Astrocyte of the cerebellum (primary cell): Measurements from ENCODE around the gene IKZF1.

Experiments
- DNase-seq: peaks from one replicate; pipeline ENCODE4 v3.0.0-alpha.2; 2011; ENCODE audit warnings: low read depth
- H3K4me3 ChIP-seq: 2 replicates; pipeline ENCODE4 v1.5.1; 2011; ENCODE audit warnings: mild to moderate bottlenecking, low read depth, low read length, moderate library complexity
- CTCF ChIP-seq: IDR thresholded peaks from 2 replicates; pipeline ENCODE4 v1.5.1; 2012; ENCODE audit warnings: low read length, low read depth, moderate library complexity, mild to moderate bottlenecking; ENCODE audit errors: missing control alignments
- in situ Hi-C: cut with HindIII; loops from 2 replicates; pipeline ENCODE4 v1.10.0; 2017; ENCODE audit warnings: low sequenced_read_pairs

The IKZF1 gene

DNA sequence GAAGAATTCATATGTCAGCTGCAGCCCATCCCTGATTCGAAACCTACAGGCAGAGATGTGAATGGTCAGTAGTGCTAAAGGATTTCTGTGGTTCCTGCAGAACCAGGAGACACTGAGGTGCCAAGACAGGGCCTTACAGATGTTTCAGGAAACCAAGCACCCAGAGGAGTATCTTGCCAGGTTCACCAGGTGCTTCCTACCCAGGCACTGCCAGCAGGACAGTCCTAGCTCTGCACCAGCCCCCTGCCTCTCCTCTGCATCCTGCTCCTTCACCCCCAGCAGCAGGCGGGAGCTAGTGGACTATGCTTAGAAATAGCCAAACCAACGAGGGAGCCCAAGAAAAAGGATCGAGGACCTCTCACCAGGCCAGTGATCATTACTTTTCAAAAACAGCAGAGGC lies 4.2 kb upstream of the IKZF1 start:
- no peak for DNase-seq
- H3K4me3 ChIP-seq, result no peak overlapping the region
- in situ Hi-C loops, result no loop called here
- TF ChIP-seq CTCF, result no peak

DNA sequence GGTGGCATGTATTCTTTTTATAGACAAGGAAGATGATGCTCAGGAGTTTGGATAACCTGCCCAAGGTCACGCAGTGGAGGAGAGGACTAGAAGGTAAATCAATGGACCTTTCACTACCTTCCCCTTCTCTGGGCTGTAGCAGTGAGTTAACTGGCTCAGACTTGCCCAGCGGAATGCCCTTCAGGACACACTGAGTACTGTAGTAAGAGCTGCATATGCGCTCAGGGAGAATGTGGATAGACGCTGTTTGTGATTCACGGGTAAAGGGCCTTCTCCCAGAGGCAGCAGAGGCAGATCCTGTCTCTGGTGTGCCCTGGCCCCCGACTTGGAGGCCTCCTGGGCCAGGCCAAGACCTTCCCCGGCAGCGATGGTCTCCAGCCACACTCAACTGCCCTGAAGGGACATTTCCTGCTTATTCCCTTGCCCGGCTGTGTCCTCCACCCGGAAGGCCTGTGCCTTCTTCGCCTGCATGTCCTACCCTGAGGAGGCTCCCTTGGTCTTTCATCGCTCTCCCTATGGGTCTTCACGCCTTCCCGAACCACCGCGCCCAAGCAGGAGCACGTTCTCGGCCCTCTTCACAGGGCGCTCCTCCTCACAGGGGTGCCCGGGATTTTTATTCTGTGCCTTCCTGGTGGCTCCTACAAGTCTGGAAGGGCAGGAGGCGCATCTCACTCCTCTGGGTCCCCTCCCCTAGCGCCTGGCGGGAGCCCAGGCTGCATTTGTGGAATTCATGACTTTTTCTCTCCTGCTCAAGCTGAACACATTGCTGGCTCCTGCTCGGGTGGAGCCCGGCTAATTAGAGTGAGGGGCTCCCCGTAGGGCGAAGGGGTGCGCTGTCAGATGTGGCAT lies 1.8 kb upstream of the IKZF1 start:
- in situ Hi-C loops, result no loop called here
- no peak for TF ChIP-seq CTCF
- DNase-seq, result no peak
- H3K4me3 ChIP-seq, result no peak overlapping the region

GRCh38 chr7:50303335-50304128 lies 984 bp upstream of the IKZF1 start:
- DNase-seq, result no peak
- peak overlapping the region; percentile 39 for H3K4me3 ChIP-seq
- in situ Hi-C loops, result no loop called here
- TF ChIP-seq CTCF, result no peak

GRCh38 chr7:50304911-50305582 lies 531 bp downstream of the IKZF1 start:
- DNase-seq, result no peak
- H3K4me3 ChIP-seq, result peak overlapping the region; percentile 39
- in situ Hi-C loops, result no loop called here
- no peak for TF ChIP-seq CTCF

DNA sequence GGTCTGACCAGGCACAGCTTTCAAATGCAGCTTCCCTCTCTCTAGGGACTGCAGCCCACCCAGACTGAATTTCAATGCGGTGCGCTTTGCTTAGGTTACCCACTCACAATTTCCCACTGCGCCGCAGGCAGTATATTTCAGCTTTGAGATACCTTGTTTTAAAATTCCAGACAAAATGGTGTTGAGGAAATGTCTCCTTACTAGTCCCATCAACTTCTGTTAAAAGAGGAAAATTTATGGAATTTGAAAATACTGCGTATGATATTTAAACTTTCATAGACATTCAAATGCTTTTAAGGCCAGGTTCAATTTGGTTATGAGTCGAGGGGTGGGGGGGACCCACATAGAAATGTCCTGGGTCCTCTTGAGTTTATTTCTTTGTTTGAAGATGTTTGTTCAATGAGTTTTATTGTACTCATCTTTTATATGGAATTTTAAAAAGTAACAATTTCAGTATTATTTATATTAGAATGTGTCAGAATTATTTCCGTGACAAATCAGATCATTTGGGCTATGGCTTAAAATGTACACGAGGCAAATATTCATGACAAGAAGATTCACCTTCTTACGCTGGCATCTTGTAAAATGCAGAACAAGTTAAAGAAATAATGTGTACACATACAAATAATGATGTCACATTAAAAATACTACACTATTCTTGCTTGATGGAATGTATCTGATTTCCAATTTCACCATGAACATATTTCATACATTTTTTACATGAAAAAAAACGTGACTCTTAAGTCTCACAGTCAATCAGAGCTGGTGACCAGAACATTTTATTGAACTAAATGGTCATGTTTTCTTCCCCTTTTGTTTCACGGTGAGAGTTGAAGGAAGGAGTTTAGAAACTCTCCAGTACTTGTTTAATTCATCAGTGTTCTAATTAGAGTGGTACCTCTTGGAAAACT lies 1.3 kb downstream of the IKZF1 start:
- TF ChIP-seq CTCF, result no peak
- in situ Hi-C loops, result no loop called here
- DNase-seq, result no peak
- H3K4me3 ChIP-seq, result no peak overlapping the region
